HG03469 (cell line): Measurements from ENCODE around the gene FGF9.

Experiments used
- ATAC-seq: cut with Tn5 transposase; IDR thresholded peaks from one replicate; pipeline ENCODE4 v1.9.1; 2021; ENCODE audit warnings: mild to moderate bottlenecking, moderate library complexity, moderate number of reproducible peaks; ENCODE audit not compliant: unreplicated experiment

FGF9 gene

GRCh38 chr13:21673789-21674489, 3.1 kb downstream of the FGF9 start:
- peak; percentile 23 for ATAC-seq

GRCh38 chr13:21674490-21675009, 3.7 kb downstream of the FGF9 start:
- no peak for ATAC-seq

DNA sequence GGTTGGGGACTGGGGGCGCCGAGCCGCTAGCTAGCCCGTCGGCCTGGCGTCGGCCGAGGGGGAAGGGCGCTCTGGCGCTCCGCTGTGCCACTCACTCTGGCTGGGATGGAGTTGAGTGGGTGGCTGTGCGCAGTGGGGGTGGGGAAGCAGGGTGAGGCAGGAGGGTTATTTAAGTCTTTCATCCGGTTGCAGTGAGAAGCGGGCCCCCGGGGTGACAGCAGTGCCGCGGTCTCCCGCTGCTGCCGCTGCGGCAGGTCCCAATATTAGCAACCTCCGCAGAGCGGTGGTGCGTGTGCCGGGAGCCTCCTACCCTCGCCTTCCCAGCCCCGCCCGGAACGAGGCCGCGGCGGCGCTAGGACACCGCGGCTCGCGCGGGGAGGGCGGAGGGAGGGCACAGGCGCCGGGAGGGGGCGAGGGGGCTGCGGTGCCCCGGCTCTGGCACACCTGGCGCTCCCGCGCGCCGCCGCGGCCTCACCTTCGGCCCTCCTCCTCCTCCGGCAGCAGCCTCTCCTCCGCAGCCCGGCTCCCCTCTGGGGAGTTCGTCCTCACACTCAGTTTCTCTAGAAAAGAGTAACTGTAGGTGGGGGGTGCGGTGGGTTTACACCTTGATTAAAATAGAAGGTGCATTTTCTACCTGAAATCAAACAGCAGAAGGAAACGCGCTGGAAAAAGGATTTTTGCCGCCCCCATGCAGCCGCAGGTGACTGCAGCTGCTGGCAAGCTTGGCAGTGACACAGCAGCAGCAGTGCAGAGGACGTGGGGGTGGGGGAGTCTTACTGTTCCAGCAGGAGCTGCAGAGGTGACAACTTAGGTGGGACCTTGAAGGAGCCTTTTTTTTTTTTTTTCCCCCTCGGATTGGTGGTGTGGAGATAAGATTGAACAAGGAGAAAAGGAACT, 4.5 kb downstream of the FGF9 start:
- ATAC-seq = no peak

GRCh38 chr13:21676611-21677021, 5.7 kb downstream of the FGF9 start:
- ATAC-seq = no peak

DNA sequence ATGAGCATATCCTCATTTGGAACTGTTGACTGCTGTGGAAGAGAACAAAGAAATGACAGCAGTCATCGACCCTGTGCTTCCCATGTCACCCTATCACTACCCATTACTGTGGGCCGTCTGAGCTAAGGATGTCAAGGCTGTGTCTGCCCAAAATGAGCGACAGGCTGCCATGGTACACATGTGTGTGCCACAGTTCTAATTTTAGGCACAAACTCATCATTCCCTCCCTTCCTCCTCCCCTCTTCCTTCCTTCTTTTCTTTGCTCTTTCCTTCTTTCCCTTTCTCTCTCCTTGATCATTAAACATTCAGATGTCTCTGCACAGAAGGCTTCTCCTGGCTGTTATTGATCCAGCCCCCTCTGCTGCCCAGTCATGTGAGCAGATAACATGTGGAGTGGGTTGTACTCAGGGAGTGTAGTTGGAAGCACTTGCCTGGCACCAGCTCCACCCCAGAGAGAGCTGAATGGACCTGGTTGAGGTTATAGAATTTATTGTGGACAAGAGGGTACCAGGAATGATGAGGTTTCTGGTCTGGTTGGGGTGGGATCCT, 6.3 kb downstream of the FGF9 start:
- no peak for ATAC-seq

GRCh38 chr13:21683034-21683733, 12.3 kb downstream of the FGF9 start:
- no peak for ATAC-seq

DNA sequence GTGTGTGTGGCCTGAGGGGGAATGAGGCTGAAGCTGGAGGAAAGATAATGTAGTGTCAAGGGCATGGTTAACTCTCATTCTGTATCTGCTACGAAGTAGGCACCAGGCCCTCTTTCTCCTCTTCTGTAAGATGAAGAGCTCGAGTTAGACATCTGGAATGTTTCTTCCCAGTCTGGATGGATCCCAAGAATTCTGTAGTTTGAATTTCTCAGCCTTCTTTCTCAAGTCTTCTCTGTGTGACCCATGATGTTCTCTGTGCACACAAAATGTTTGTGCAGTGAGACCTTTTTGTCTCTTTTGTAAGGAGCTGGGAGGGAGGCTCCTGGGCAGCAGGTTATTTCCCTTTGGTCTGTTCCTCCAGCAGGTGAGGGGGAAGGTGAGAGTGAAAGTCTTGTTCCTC, 13.7 kb downstream of the FGF9 start:
- ATAC-seq = no peak

DNA sequence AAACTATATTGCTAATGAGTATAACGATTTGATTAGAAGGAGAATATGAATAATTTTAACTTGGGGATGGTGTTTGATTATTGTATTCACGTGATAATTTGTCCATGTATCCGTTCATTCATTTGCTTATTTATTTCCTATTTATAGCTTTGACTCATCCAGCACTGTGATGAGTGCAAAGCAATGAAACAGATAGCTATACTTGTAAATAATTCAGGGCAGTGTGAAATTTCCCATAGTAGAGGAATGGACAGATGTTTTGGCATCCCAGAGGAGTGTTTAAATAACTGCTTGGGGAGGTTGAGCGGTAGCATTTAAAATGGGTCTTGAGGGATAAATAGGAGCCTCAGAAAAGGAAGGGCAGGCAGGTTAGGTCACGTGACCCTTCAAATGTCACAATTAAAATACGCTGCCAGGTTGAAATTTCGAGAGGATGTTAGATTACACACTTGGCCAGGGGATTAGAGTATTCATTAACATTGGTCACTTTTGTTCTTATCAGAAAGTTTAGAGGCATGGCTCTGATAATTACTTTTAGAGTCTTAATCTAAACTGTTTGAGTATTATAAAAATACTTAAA, 14.7 kb downstream of the FGF9 start:
- no peak for ATAC-seq

DNA sequence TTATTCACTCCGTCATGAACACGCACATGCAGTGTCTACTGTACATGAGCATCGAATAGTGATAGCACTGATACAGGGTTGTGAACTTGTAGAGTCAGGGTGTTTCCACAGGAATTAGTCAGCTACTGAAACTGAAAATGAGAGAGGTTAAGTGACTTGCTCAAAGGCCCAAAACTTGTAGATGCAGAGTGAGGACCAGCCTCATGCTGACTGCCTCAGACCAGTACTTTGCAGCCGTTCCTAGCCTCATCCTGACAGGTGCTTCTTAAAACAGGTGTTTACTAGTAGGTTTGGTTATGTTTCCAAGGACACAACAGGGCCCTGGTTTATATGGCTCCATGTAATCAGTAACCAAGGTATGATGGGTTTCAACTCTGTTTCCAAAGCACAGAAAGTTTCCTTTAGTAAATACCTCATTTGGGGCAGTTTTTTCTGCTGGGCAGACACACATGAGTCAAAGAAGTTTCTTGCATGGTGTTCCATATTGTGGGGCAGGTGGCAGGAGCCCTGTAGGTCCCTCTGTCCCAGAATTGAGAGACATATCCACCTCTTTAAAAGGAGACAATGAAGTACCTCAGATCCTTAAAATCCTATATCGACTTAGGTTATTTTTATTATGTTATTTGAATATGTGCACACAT, 16.0 kb downstream of the FGF9 start:
- peak; percentile 91 for ATAC-seq

DNA sequence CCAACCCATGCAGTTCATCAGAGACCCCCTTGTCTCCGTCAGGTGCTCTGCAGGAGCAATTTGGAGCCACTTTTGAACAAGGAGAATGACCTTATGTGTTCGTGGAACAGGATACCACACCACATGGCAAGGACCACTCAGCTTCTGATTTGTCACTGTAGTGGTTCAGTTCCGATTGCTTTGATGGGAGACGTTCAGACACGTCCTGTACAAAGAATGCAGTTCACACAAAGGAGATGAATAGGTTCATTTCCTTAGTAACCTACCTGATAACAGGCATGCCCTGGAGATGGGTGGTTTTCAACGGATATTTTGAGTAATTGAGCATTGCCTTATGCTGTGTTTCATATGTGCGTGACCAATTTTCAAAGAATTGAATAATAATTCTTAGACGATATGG, 17.2 kb downstream of the FGF9 start:
- ATAC-seq = no peak

DNA sequence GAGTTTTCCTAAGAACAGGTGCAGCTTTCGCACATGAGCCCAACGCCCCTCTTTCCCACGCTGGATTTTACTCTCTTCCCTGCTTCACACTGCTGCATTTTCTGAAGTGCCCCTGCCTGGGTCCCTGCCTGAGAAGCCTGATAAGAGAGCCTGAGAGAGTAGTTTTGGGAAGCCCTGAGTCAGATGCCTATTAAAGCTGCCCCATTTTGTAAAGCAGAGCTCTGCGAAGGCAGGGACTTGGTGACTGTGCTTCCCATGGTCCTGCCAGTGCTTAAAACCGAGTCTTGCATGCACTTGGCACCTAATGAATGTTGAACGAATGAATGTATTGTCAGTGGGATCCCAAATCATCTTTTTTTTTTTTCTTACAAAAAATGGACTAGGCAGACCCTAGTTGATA, 18.2 kb downstream of the FGF9 start:
- ATAC-seq = no peak

GRCh38 chr13:21690955-21691354, 20.1 kb downstream of the FGF9 start:
- no peak for ATAC-seq

DNA sequence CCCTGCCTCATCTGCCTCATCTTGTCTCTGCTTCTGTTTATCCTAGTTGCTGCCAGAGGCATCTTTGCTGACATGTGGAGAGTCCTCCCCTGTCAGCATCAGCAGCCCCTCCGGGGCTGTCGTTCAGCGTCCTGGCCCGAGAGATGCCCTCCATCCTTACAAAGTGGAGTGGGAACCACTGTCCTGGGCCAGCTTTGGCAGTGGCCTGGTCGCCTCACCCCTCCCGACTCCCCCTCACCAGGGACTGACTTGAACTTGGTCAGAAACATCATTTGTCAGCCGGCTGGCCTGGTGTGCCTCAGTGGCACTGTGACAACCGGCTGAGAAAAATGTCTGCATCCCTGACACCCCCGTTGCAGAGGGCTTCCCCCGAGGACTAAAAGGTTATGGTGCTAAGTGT, 20.6 kb downstream of the FGF9 start:
- ATAC-seq = no peak

DNA sequence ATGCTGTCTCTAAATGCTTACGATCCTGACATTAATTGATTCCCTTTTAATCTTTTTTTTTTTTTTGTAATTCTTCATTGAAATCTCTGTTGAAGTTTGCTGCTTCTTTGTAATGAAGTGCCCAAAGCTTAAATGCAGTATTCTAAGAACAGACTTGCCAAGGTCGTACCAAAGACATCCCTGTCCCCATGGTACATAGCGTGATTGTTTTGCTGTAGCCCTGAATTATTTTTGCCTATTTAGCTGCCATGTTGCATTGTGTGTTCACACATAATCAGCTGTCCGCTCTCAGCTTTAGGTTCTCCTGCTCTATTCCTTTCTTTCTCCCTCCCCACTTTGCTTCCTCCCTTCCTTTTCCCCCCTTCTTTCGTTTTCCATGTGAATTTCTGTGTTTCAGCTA, 21.1 kb downstream of the FGF9 start:
- ATAC-seq = no peak

DNA sequence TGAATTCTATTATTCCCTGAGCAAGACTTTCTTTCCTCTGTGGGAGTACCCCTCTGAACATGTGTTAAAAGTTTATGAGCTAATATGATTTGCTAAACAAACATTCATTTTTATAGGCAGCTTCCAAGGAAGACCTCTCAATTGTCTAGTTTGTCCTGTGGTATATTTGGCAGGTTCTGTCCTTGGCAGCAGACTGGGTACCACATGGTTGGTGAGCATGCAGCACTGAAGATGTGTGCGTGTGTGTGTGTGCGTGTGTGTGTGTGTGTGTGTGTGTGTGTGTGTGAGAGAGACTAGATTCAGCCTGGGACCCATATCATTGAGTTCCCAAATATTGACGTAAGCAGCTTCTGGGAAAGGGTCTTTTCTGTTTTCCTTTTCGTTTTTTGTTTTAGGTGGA, 24.0 kb downstream of the FGF9 start:
- no peak for ATAC-seq

DNA sequence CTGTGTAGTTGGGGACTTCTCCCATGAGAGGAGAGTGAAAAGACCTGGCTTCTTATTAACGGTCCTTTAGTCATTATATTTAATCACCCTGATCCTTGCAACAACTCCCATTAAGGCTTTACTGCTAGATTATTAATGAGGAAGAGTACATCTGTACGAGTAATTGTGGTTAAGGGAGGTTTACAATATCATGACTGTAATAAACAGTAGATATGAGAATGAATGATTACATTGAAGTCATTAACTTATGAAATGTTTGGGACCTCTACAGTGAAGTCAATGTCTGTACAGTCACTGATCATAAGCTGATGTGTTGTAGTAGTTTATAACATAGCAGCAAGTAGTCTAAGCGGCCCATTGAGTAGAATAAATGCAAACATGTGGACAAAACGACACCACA, 24.7 kb downstream of the FGF9 start:
- no peak for ATAC-seq

DNA sequence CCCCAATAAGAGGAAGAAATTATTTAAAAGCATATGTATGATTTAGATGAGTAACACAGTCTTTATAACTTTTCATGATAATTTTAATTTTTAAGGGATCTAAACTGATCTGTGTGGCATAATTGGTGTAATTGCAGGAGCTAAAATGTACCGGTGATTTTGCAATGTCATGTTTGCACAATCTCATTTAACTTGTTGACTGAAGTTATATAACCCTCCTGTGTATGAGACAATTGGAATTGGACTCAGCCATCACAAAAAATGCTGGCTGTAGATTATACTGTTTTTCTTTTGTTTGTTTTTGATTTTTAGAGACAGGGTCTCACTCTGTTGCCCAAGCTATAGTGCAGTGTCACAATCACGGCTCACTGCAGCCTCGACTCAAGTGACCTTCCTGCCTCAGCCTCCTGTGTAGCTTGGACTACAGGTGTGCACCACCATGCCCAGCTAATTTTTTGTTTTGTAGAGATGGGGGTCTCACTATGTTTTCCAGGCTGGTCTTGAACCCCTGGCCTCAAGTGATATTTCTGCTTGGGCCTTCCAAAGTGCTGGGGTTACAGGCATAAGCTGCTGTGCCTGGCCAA, 26.1 kb downstream of the FGF9 start:
- ATAC-seq = no peak

- no peak for ATAC-seq
Observed at GRCh38 chr13:21698817-21699679, 28.2 kb downstream of the FGF9 start.

- ATAC-seq = no peak
Observed at GRCh38 chr13:21701460-21701859, 30.6 kb downstream of the FGF9 start.
